HepG2 (cell line): Measurements from ENCODE around the gene EMILIN1. TPM values are rescaled to one million over a fixed set of nuclear protein-coding genes. Genes with fewer than 3 reads are reported as not detected.
A peak's percentile ranks its signal among the peaks of the same experiment; 100 is the strongest.

Source experiments
- AKAP8 ChIP-seq: sonication (generic); formaldehyde crosslinking; IDR thresholded peaks from 2 replicates; pipeline ENCODE4 v1.5.1; 2020; ENCODE audit warnings: mild to moderate bottlenecking, missing genetic modification reagents
- FOXA1 ChIP-seq, 2 experiments: fragments of 450-650 bp in 1 of 2; sonication (generic) in 1 of 2; formaldehyde crosslinking in 1 of 2; IDR thresholded peaks; 2 replicates each; pipeline versions ENCODE4 v1.4.0 to v1.6.1; 2016 to 2020; ENCODE audit warnings: missing genetic modification reagents in 1 of 2
- GTF3A ChIP-seq: sonication (generic); formaldehyde crosslinking; conservative IDR thresholded peaks from 2 replicates; pipeline ENCODE4 v1.4.0; 2020; ENCODE audit warnings: mild to moderate bottlenecking, missing genetic modification reagents
- HOXA3 ChIP-seq: sonication (generic); formaldehyde crosslinking; IDR thresholded peaks from 2 replicates; pipeline ENCODE4 v1.5.0; 2020; ENCODE audit warnings: missing genetic modification reagents
- PHF20 ChIP-seq: sonication (generic); formaldehyde crosslinking; IDR thresholded peaks from 2 replicates; pipeline ENCODE4 v1.5.0; 2020; ENCODE audit warnings: mild to moderate bottlenecking, missing genetic modification reagents
- ZNF160 ChIP-seq: sonication (generic); formaldehyde crosslinking; IDR thresholded peaks from 2 replicates; pipeline ENCODE4 v1.8.0; 2022; ENCODE audit warnings: mild to moderate bottlenecking, inconsistent platforms, missing genetic modification reagents
- ZNF225 ChIP-seq: sonication (generic); formaldehyde crosslinking; IDR thresholded peaks from 2 replicates; pipeline ENCODE4 v1.4.0; 2020; ENCODE audit warnings: mild to moderate bottlenecking, missing genetic modification reagents
- ZNF235 ChIP-seq: sonication (generic); formaldehyde crosslinking; IDR thresholded peaks from 2 replicates; pipeline ENCODE4 v1.8.1; 2023; ENCODE audit warnings: mild to moderate bottlenecking, missing genetic modification reagents, borderline replicate concordance
- ZNF382 ChIP-seq: sonication (generic); formaldehyde crosslinking; IDR thresholded peaks from 2 replicates; pipeline ENCODE4 v1.5.0; 2020; ENCODE audit warnings: missing genetic modification reagents, mild to moderate bottlenecking, borderline replicate concordance
- ZNF383 ChIP-seq: sonication (generic); formaldehyde crosslinking; IDR thresholded peaks from 2 replicates; pipeline ENCODE4 v1.4.0; 2020; ENCODE audit warnings: missing genetic modification reagents, mild to moderate bottlenecking, borderline replicate concordance
- ZNF430 ChIP-seq: sonication (generic); formaldehyde crosslinking; IDR thresholded peaks from 2 replicates; pipeline ENCODE4 v1.9.0; 2021; ENCODE audit warnings: mild to moderate bottlenecking, missing genetic modification reagents
- ZNF460 ChIP-seq: sonication (generic); formaldehyde crosslinking; IDR thresholded peaks from 2 replicates; pipeline ENCODE4 v1.5.1; 2020; ENCODE audit warnings: missing genetic modification reagents, mild to moderate bottlenecking, borderline replicate concordance
- ZNF562 ChIP-seq: sonication (generic); formaldehyde crosslinking; IDR thresholded peaks from 2 replicates; pipeline ENCODE4 v1.8.0; 2022; ENCODE audit warnings: missing genetic modification reagents, borderline replicate concordance
- ZNF773 ChIP-seq: sonication (generic); formaldehyde crosslinking; IDR thresholded peaks from 2 replicates; pipeline ENCODE4 v1.4.0; 2020; ENCODE audit warnings: missing genetic modification reagents, borderline replicate concordance
- ZNF776 ChIP-seq: sonication (generic); formaldehyde crosslinking; IDR thresholded peaks from 2 replicates; pipeline ENCODE4 v1.4.0; 2020; ENCODE audit warnings: mild to moderate bottlenecking, missing genetic modification reagents
- ZNF839 ChIP-seq: sonication (generic); formaldehyde crosslinking; IDR thresholded peaks from 2 replicates; pipeline ENCODE4 v1.4.0; 2020; ENCODE audit warnings: missing genetic modification reagents, mild to moderate bottlenecking, borderline replicate concordance
- polyA plus RNA-seq, 8 experiments: library from polyadenylated mRNA; depleted of rRNA in 3 of 8; stranded (reverse) in 7 of 8; unstranded in 1 of 8; fragments of >200 nt; fragmentation: Illumina TruSeq in 4 of 8; extraction: Trizol in 4 of 8; gene quantifications; 2 replicates each; pipeline versions ENCODE4 v1.2.1 to v1.2.3, GENCODE V29; 2011 to 2016; ENCODE audit warnings: low read depth in 4 of 8, missing spikeins in 1 of 8, mixed read lengths in 1 of 8; ENCODE audit not compliant: insufficient read depth in 1 of 8
- total RNA-seq, 5 experiments: library from RNA; depleted of rRNA; stranded (reverse); fragments of >200 nt; fragmentation: Illumina TruSeq; extraction: Trizol; gene quantifications; 2 replicates each; pipeline ENCODE4 v1.2.3, GENCODE V29; 2016; ENCODE audit warnings: low read depth in 1 of 5
- TF ChIP-seq, protein P1 (sequence below), 2 experiments: sonication (generic) in 1 of 2; formaldehyde crosslinking in 1 of 2; IDR thresholded peaks; 2 replicates each; pipeline versions ENCODE4 v1.4.0 to v1.6.1; 2018 to 2020; ENCODE audit warnings: missing genetic modification reagents in 2 of 2, borderline replicate concordance in 1 of 2, low read depth in 1 of 2, mild to moderate bottlenecking in 1 of 2, missing biosample characterization in 1 of 2
- TF ChIP-seq, protein P2 (sequence below), 2 experiments: sonication (generic) in 1 of 2; formaldehyde crosslinking in 1 of 2; IDR thresholded peaks; 2 replicates each; pipeline versions ENCODE4 v1.6.1 to v1.9.0; 2014 to 2022; ENCODE audit warnings: antibody characterized with exemption in 1 of 2, borderline replicate concordance in 1 of 2, inconsistent platforms in 1 of 2, low read depth in 1 of 2, missing genetic modification reagents in 1 of 2
- TF ChIP-seq, protein P3 (sequence below): sonication (generic); formaldehyde crosslinking; IDR thresholded peaks from 2 replicates; pipeline ENCODE4 v1.4.0; 2020; ENCODE audit warnings: missing genetic modification reagents, borderline replicate concordance

EMILIN1 gene
- total and polyA plus RNA-seq, 2 of the 13 experiments (the other 11 are each of a cell fraction or from before 2014, with no cell fraction given), result 8.1 to 9.7 TPM

DNA sequence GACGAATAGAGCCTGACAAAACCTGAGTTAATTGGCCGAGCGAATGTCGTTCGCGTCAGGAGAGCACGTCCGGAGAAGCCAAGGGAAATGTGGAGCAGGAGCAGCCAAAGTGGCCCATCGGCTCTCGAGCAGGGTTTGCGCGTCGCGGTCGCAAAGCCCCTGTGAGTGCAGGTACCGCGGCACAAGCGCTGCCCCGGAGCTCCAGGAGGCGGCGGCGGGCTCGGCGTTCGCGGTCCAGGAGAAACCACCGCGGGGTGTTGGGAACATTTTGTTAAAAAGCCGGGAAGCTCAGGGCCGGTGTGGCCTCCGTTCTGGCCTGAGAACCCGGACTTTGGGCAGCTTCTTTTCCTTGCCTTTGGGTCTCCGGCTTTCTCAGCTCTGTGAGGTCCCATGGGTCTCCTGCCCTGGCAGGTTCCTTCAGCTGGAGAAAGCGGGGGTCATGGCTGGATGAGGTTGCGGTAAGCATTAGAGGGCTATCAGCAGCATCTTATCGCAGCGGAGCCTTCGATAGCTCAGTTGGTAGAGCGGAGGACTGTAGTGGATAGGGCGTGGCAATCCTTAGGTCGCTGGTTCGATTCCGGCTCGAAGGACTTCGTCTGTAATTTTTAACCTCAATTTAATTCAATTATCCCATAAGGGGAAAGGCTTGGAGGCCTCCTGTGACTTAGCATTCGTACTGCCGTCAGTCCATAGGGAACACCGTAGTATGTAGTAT, 28.0 kb upstream of the EMILIN1 start (continued):
- TF ChIP-seq, protein P1, sequence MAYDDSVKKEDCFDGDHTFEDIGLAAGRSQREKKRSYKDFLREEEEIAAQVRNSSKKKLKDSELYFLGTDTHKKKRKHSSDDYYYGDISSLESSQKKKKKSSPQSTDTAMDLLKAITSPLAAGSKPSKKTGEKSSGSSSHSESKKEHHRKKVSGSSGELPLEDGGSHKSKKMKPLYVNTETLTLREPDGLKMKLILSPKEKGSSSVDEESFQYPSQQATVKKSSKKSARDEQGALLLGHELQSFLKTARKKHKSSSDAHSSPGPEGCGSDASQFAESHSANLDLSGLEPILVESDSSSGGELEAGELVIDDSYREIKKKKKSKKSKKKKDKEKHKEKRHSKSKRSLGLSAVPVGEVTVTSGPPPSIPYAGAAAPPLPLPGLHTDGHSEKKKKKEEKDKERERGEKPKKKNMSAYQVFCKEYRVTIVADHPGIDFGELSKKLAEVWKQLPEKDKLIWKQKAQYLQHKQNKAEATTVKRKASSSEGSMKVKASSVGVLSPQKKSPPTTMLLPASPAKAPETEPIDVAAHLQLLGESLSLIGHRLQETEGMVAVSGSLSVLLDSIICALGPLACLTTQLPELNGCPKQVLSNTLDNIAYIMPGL (CRISPR knock-in tag; IDR thresholded peaks at IDR 0.05; ENCODE audit: borderline replicate concordance in 1 of 2, low read depth in 1 of 2), result peak; percentile 99 to 100
- TF ChIP-seq, protein P2, sequence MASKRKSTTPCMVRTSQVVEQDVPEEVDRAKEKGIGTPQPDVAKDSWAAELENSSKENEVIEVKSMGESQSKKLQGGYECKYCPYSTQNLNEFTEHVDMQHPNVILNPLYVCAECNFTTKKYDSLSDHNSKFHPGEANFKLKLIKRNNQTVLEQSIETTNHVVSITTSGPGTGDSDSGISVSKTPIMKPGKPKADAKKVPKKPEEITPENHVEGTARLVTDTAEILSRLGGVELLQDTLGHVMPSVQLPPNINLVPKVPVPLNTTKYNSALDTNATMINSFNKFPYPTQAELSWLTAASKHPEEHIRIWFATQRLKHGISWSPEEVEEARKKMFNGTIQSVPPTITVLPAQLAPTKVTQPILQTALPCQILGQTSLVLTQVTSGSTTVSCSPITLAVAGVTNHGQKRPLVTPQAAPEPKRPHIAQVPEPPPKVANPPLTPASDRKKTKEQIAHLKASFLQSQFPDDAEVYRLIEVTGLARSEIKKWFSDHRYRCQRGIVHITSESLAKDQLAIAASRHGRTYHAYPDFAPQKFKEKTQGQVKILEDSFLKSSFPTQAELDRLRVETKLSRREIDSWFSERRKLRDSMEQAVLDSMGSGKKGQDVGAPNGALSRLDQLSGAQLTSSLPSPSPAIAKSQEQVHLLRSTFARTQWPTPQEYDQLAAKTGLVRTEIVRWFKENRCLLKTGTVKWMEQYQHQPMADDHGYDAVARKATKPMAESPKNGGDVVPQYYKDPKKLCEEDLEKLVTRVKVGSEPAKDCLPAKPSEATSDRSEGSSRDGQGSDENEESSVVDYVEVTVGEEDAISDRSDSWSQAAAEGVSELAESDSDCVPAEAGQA (IDR thresholded peaks at IDR 0.05; ENCODE audit: low read depth), result no peak
- TF ChIP-seq, protein P2 (CRISPR knock-in tag; IDR thresholded peaks at IDR 0.05; ENCODE audit: borderline replicate concordance), result 0 out of 2 replicates have a peak, but pooled peaks have one; percentile 5
- TF ChIP-seq ZNF776 (CRISPR knock-in tag) (no peak; the same call in 1 of the 2 replicates), ZNF225 (CRISPR knock-in tag) (no peak; the same call in 1 of the 2 replicates), PHF20 (CRISPR knock-in tag) (no peak; the same call in none of the 2 replicates), ZNF430 (peak; percentile 71; the same call in 1 of the 2 replicates), ZNF839 (CRISPR knock-in tag) (no peak; the same call in 1 of the 2 replicates), ZNF382 (no peak), ZNF383 (CRISPR knock-in tag) (peak; percentile 52; the same call in 1 of the 2 replicates), GTF3A (CRISPR knock-in tag) (0 out of 2 replicates have a peak, but pooled peaks have one; percentile 11), ZNF160 (peak; percentile 76; the same call in 1 of the 2 replicates), ZNF773 (no peak; the same call in 1 of the 2 replicates), AKAP8 (0 out of 2 replicates have a peak, but pooled peaks have one; percentile 55), FOXA1 (IDR thresholded peaks at IDR 0.05) (no peak), FOXA1 (CRISPR knock-in tag; IDR thresholded peaks at IDR 0.05) (peak; percentile 5; the same call in 1 of the 2 replicates), HOXA3 (CRISPR knock-in tag) (peak; percentile 54), ZNF460 (no peak), ZNF562 (CRISPR knock-in tag) (peak; percentile 78; the same call in 1 of the 2 replicates), ZNF235 (CRISPR knock-in tag) (peak; percentile 66)
- TF ChIP-seq, protein P3, sequence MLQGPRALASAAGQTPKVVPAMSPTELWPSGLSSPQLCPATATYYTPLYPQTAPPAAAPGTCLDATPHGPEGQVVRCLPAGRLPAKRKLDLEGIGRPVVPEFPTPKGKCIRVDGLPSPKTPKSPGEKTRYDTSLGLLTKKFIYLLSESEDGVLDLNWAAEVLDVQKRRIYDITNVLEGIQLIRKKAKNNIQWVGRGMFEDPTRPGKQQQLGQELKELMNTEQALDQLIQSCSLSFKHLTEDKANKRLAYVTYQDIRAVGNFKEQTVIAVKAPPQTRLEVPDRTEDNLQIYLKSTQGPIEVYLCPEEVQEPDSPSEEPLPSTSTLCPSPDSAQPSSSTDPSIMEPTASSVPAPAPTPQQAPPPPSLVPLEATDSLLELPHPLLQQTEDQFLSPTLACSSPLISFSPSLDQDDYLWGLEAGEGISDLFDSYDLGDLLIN (CRISPR knock-in tag), result no peak; the same call in 1 of the 2 replicates
